CD4-positive, alpha-beta memory T cell (primary cell): Measurements from ENCODE around the gene CNTD1. TPM values are rescaled to one million over a fixed set of nuclear protein-coding genes. Genes with fewer than 3 reads are reported as not detected.

Experiments
- CTCF ChIA-PET: fragments of 350-600 bp; sonication (Branson Sonifier 250); formaldehyde crosslinking; loops from one replicate; lab custom pipeline; 2021; ENCODE audit warnings: inconsistent platforms; ENCODE audit not compliant: partially characterized antibody; lab: Charles Lee
- POLR2A ChIA-PET: fragments of 350-600 bp; sonication (Branson Sonifier 250); formaldehyde crosslinking; loops from one replicate; lab custom pipeline; 2021; ENCODE audit not compliant: partially characterized antibody; lab: Charles Lee
- DNase-seq, 5 donors: peaks; one replicate each; pipeline versions ENCODE4 v3.0.0 to v3.0.0-alpha.2; 2020 to 2022; ENCODE audit warnings: mixed read lengths in 1 of 5
- H3K27ac ChIP-seq: one replicate; pipeline ENCODE4 v1.7.0; 2013; ENCODE audit warnings: low read depth, low read length
- H3K27me3 ChIP-seq: 2 replicates; pipeline ENCODE4 v1.7.0; 2013; ENCODE audit warnings: mild to moderate bottlenecking, low read length, moderate library complexity; ENCODE audit not compliant: insufficient read depth
- H3K36me3 ChIP-seq: 2 replicates; pipeline ENCODE4 v1.7.0; 2013; ENCODE audit warnings: mild to moderate bottlenecking, low read length, moderate library complexity; ENCODE audit not compliant: insufficient read depth
- H3K4me1 ChIP-seq: 2 replicates; pipeline ENCODE4 v1.7.0; 2013; ENCODE audit warnings: mild to moderate bottlenecking, low read length, moderate library complexity; ENCODE audit not compliant: insufficient read depth
- H3K4me3 ChIP-seq, 2 donors: one replicate each; pipeline ENCODE4 v1.7.0; 2013; ENCODE audit warnings: low read length in 2 of 2, mild to moderate bottlenecking in 1 of 2
- H3K9me3 ChIP-seq, 2 donors: one replicate each; pipeline ENCODE4 v1.7.0; 2013; ENCODE audit warnings: low read length in 2 of 2, control low read depth in 1 of 2; ENCODE audit not compliant: control insufficient read depth in 1 of 2
- H3K27ac Mint-ChIP-seq, 7 donors: one replicate each; pipeline ENCODE4 v1.8.0; 2020 to 2021; ENCODE audit warnings: mixed read lengths in 7 of 7, mild to moderate bottlenecking in 6 of 7, inconsistent platforms in 3 of 7, moderate library complexity in 3 of 7
- H3K27me3 Mint-ChIP-seq, 2 donors: one replicate each; pipeline ENCODE4 v1.8.0; 2020 to 2021; ENCODE audit warnings: mixed read lengths in 2 of 2
- H3K36me3 Mint-ChIP-seq, 2 donors: one replicate each; pipeline ENCODE4 v1.8.0; 2020 to 2021; ENCODE audit warnings: mixed read lengths in 2 of 2, inconsistent platforms in 1 of 2, mild to moderate bottlenecking in 1 of 2
- H3K4me1 Mint-ChIP-seq, 4 donors: one replicate each; pipeline ENCODE4 v1.8.0; 2020 to 2021; ENCODE audit warnings: mixed read lengths in 4 of 4, mild to moderate bottlenecking in 1 of 4
- H3K4me3 Mint-ChIP-seq, 8 donors: one replicate each; pipeline ENCODE4 v1.8.0; 2020 to 2021; ENCODE audit warnings: mixed read lengths in 8 of 8, mild to moderate bottlenecking in 7 of 8, moderate library complexity in 6 of 8, inconsistent platforms in 3 of 8
- H3K9me3 Mint-ChIP-seq, 8 donors: one replicate each; pipeline ENCODE4 v1.8.0; 2020 to 2021; ENCODE audit warnings: mixed read lengths in 8 of 8, mild to moderate bottlenecking in 5 of 8, inconsistent platforms in 3 of 8, moderate library complexity in 1 of 8
- intact Hi-C: fragments of 100-400 bp; cut with micrococcal nuclease; formaldehyde crosslinking; loops from one replicate; pipeline ENCODE4 v1.15.1; 2023
- polyA plus RNA-seq, 2 donors: library from polyadenylated mRNA; unstranded; fragments of 300-500 nt; fragmentation: Illumina TruSeq; gene quantifications; one replicate each; pipeline ENCODE4 v1.2.3, GENCODE V29; 2021
- total RNA-seq, 2 experiments: library from RNA; stranded (reverse); gene quantifications; one replicate each; pipeline ENCODE4 v1.2.3, GENCODE V29; 2021

The CNTD1 gene
- total and polyA plus RNA-seq, 4 experiments from 2014 or later: 0.22 to 0.43 TPM; not detected in 2

- H3K9me3 Mint-ChIP-seq: no peaks in the 10 kb centered on the region
- no peaks in the 10 kb centered on the region for H3K9me3 ChIP-seq
- DNase-seq: no peak
- peak overlapping the region in 1 of 7 donors; percentile 57 for H3K27ac Mint-ChIP-seq
- ChIA-PET POLR2A (no interaction called here), CTCF (interaction anchor here (1.3 kb wide), 1 partner anchor 41 kb away, joined by 4 read pairs; no protein-coding TSS in a partner anchor)
- H3K27me3 Mint-ChIP-seq: no peaks in the 10 kb centered on the region
- no peak overlapping the region for H3K4me3 ChIP-seq
- no peaks in the 10 kb centered on the region for H3K4me1 ChIP-seq
- no peaks in the 10 kb centered on the region for H3K27me3 ChIP-seq
- no peaks in the 10 kb centered on the region for H3K4me1 Mint-ChIP-seq
- intact Hi-C loops: no loop called here
- peaks cover 1 to 7% of the 10 kb centered on the region in 2 donors for H3K36me3 Mint-ChIP-seq
- H3K27ac ChIP-seq: no peak overlapping the region
- no peak overlapping the region for H3K4me3 Mint-ChIP-seq
- H3K36me3 ChIP-seq: no peaks in the 10 kb centered on the region
These were observed 6.3 kb downstream of the CNTD1 start for GRCh38 chr17:42804918-42805367.

GRCh38 chr17:42806249-42806648 lies 7.6 kb downstream of the CNTD1 start:
- Mint-ChIP-seq H3K27me3 (no peaks in the 10 kb centered on the region), H3K27ac (no peak overlapping the region), H3K9me3 (no peaks in the 10 kb centered on the region), H3K36me3 (peaks cover 10 to 18% of the 10 kb centered on the region in 2 donors), H3K4me1 (no peaks in the 10 kb centered on the region), H3K4me3 (no peak overlapping the region)
- Histone ChIP-seq H3K4me1 (no peaks in the 10 kb centered on the region), H3K36me3 (peaks cover 12% of the 10 kb centered on the region), H3K27ac (no peak overlapping the region), H3K9me3 (no peaks in the 10 kb centered on the region), H3K27me3 (no peaks in the 10 kb centered on the region), H3K4me3 (no peak overlapping the region)
- intact Hi-C loops: no loop called here
- DNase-seq: no peak
- ChIA-PET CTCF (interaction anchor here (1.5 kb wide), 1 partner anchor 16 kb away, joined by 4 read pairs; no protein-coding TSS in a partner anchor), POLR2A (interaction anchor here (1.1 kb wide), 1 partner anchor 9 kb away, joined by 5 read pairs; no protein-coding TSS in a partner anchor)

- Mint-ChIP-seq H3K4me3 (no peak overlapping the region), H3K27ac (peak overlapping the region in 3 of 7 donors; percentile 32 to 36 (median 32)), H3K27me3 (no peaks in the 10 kb centered on the region), H3K4me1 (no peaks in the 10 kb centered on the region), H3K36me3 (peaks cover 25 to 33% of the 10 kb centered on the region in 2 donors), H3K9me3 (no peaks in the 10 kb centered on the region)
- no peak for DNase-seq
- ChIA-PET CTCF (interaction anchor here (2.6 kb wide), 1 partner anchor 10 kb away, joined by 7 read pairs; no protein-coding TSS in a partner anchor), POLR2A (no interaction called here)
- intact Hi-C loops: no loop called here
- Histone ChIP-seq H3K4me1 (no peaks in the 10 kb centered on the region), H3K4me3 (no peak overlapping the region), H3K36me3 (peaks cover 27% of the 10 kb centered on the region), H3K27ac (no peak overlapping the region), H3K9me3 (no peaks in the 10 kb centered on the region), H3K27me3 (no peaks in the 10 kb centered on the region)
These were observed 10.6 kb downstream of the CNTD1 start for GRCh38 chr17:42809250-42809649.

- H3K9me3 Mint-ChIP-seq: no peaks in the 10 kb centered on the region
- H3K27ac ChIP-seq: no peak overlapping the region
- peaks cover 74% of the 10 kb centered on the region for H3K36me3 ChIP-seq
- DNase-seq: no peak
- ChIA-PET CTCF (interaction anchor here (2.0 kb wide), 1 partner anchor 10 kb away, joined by 10 read pairs; the partner anchor contains the start of gene BECN1), POLR2A (interaction anchor here (0.6 to 1.4 kb wide), 3 partner anchors 8 to 19 kb away, joined by 3 to 5 read pairs (median 4); partner anchors contain the start of gene BECN1)
- H3K9me3 ChIP-seq: no peaks in the 10 kb centered on the region
- H3K36me3 Mint-ChIP-seq: peaks cover 56 to 76% of the 10 kb centered on the region in 2 donors
- peak overlapping the region in 2 of 7 donors; percentile 6 to 9 for H3K27ac Mint-ChIP-seq
- H3K27me3 ChIP-seq: no peaks in the 10 kb centered on the region
- H3K4me3 ChIP-seq: no peak overlapping the region
- H3K4me1 ChIP-seq: no peaks in the 10 kb centered on the region
- H3K4me1 Mint-ChIP-seq: peaks cover 0 to 4% (median 2%) of the 10 kb centered on the region in 4 donors
- intact Hi-C loops: no loop called here
- H3K4me3 Mint-ChIP-seq: no peak overlapping the region
- H3K27me3 Mint-ChIP-seq: no peaks in the 10 kb centered on the region
These were observed 16.2 kb downstream of the CNTD1 start for GRCh38 chr17:42814633-42815399.

GRCh38 chr17:42817866-42818265 lies 19.2 kb downstream of the CNTD1 start:
- Mint-ChIP-seq H3K36me3 (peaks cover 56 to 72% of the 10 kb centered on the region in 2 donors), H3K27me3 (no peaks in the 10 kb centered on the region), H3K9me3 (no peaks in the 10 kb centered on the region), H3K27ac (peak overlapping the region in 1 of 7 donors; percentile 71), H3K4me3 (no peak overlapping the region), H3K4me1 (peaks cover 8 to 25% (median 15%) of the 10 kb centered on the region in 4 donors)
- H3K4me3 ChIP-seq: no peak overlapping the region
- H3K27me3 ChIP-seq: no peaks in the 10 kb centered on the region
- ChIA-PET CTCF (interaction anchor here (0.6 to 1.7 kb wide), 3 partner anchors 11 to 20 kb away, joined by 3 to 5 read pairs (median 3); partner anchors contain the start of genes CNTD1 and COA3), POLR2A (interaction anchor here (0.7 to 1.8 kb wide), 2 partner anchors 15 to 146 kb away, joined by 3 to 5 read pairs; partner anchors contain the start of gene AARSD1)
- H3K36me3 ChIP-seq: peaks cover 69% of the 10 kb centered on the region
- DNase-seq: no peak
- H3K4me1 ChIP-seq: peaks cover 4% of the 10 kb centered on the region
- intact Hi-C loops: no loop called here
- no peak overlapping the region for H3K27ac ChIP-seq
- no peaks in the 10 kb centered on the region for H3K9me3 ChIP-seq

GRCh38 chr17:42818379-42818778 lies 19.7 kb downstream of the CNTD1 start:
- H3K27ac Mint-ChIP-seq: peak overlapping the region in 3 of 7 donors; percentile 32 to 71 (median 36)
- no peaks in the 10 kb centered on the region for H3K9me3 Mint-ChIP-seq
- peak overlapping the region in 1 of 8 donors; percentile 66 for H3K4me3 Mint-ChIP-seq
- H3K4me1 Mint-ChIP-seq: peaks cover 9 to 29% (median 17%) of the 10 kb centered on the region in 4 donors
- H3K4me3 ChIP-seq: no peak overlapping the region
- H3K36me3 Mint-ChIP-seq: peaks cover 56 to 72% of the 10 kb centered on the region in 2 donors
- no peak for DNase-seq
- H3K27me3 ChIP-seq: no peaks in the 10 kb centered on the region
- ChIA-PET POLR2A (interaction anchor here (0.7 to 1.8 kb wide), 2 partner anchors 14 to 146 kb away, joined by 3 to 5 read pairs; partner anchors contain the start of gene AARSD1), CTCF (interaction anchor here (0.6 to 1.7 kb wide), 2 partner anchors 11 to 15 kb away, joined by 3 to 5 read pairs; no protein-coding TSS in a partner anchor)
- no peaks in the 10 kb centered on the region for H3K27me3 Mint-ChIP-seq
- no peaks in the 10 kb centered on the region for H3K9me3 ChIP-seq
- H3K4me1 ChIP-seq: peaks cover 9% of the 10 kb centered on the region
- no peak overlapping the region for H3K27ac ChIP-seq
- intact Hi-C loops: no loop called here
- H3K36me3 ChIP-seq: peaks cover 69% of the 10 kb centered on the region
